ENCODE measurements around the gene C3orf33. TPM values are rescaled to one million over a fixed set of nuclear protein-coding genes. Genes with fewer than 3 reads are reported as not detected.

The C3orf33 gene
- total RNA-seq, 3 donors from 2014 or later (not counting 1 experiment from before 2014, with no cell fraction given): 0.88 to 2.5 (median 1.2) TPM

- peak in 1 of 2 donors; percentile 9 for DNase-seq
- H3K4me3 Mint-ChIP-seq: no peak overlapping the region
- intact Hi-C loops (cut with micrococcal nuclease): no loop called here
- no peaks in the 10 kb centered on the region for H3K4me1 ChIP-seq (ENCODE audit: control insufficient read depth, insufficient read depth, low read length)
- H3K9me3 Mint-ChIP-seq: peaks cover 2 to 4% of the 10 kb centered on the region in 2 donors
- TF ChIP-seq, protein P1, sequence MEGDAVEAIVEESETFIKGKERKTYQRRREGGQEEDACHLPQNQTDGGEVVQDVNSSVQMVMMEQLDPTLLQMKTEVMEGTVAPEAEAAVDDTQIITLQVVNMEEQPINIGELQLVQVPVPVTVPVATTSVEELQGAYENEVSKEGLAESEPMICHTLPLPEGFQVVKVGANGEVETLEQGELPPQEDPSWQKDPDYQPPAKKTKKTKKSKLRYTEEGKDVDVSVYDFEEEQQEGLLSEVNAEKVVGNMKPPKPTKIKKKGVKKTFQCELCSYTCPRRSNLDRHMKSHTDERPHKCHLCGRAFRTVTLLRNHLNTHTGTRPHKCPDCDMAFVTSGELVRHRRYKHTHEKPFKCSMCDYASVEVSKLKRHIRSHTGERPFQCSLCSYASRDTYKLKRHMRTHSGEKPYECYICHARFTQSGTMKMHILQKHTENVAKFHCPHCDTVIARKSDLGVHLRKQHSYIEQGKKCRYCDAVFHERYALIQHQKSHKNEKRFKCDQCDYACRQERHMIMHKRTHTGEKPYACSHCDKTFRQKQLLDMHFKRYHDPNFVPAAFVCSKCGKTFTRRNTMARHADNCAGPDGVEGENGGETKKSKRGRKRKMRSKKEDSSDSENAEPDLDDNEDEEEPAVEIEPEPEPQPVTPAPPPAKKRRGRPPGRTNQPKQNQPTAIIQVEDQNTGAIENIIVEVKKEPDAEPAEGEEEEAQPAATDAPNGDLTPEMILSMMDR (IDR thresholded peaks at IDR 0.05): no peak
- H3K4me1 Mint-ChIP-seq: peaks cover 0 to 5% of the 10 kb centered on the region in 2 donors
- no peaks in the 10 kb centered on the region for H3K27me3 Mint-ChIP-seq (ENCODE audit: low read depth in 2 of 2)
- no peak overlapping the region for H3K4me3 ChIP-seq (ENCODE audit: low read length)
- H3K27ac ChIP-seq (ENCODE audit: low read length): no peak overlapping the region
- H3K27me3 ChIP-seq (ENCODE audit: control insufficient read depth, insufficient read depth, low read length): no peaks in the 10 kb centered on the region
- no peak for ATAC-seq
- H3K36me3 Mint-ChIP-seq: peaks cover 9% of the 10 kb centered on the region
- no peaks in the 10 kb centered on the region for H3K36me3 ChIP-seq (ENCODE audit: control insufficient read depth, insufficient read depth, low read length)
- H3K9me3 ChIP-seq (ENCODE audit: control insufficient read depth, insufficient read depth, low read length): peaks cover 3% of the 10 kb centered on the region
- H3K27ac Mint-ChIP-seq: no peak overlapping the region
Measured at GRCh38 chr3:155785662-155786295, 20.3 kb downstream of the C3orf33 start.

DNA sequence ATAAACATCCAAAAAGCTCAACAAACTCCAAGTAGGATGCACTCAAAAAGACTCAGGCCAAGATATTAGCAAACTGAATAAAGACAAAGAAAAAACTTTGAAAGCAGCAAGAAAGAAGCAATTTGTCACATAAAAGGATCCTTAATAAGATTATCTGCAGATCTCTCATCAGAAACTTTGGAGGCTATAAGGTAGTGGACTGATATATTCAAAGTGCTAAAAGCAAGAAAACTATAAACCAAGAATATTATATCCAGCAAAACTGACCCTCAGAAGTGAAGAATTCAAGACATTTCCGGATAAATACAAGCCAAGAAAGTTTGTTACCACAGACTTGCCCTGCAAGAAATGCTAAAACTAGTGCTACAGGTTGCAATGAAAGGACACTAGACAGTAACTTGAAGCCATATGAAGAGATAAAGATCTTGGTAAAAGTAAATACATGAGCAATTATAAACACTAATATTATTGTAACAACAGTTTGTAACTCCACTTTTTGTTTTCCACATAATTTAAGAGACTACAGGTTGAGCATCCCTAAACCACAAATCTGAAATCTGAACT lies 23.6 kb downstream of the C3orf33 start:
- no peak for ATAC-seq
- no peak overlapping the region for H3K4me3 Mint-ChIP-seq

GRCh38 chr3:155780291-155780690 lies 25.8 kb downstream of the C3orf33 start:
- intact Hi-C loops (cut with micrococcal nuclease): no loop called here

More for the DNA sequence above, 23.6 kb downstream of the C3orf33 start:
- intact Hi-C loops (cut with micrococcal nuclease): no loop called here
- TF ChIP-seq, protein P1 (IDR thresholded peaks at IDR 0.05): no peak
- H3K4me3 ChIP-seq (ENCODE audit: low read length): no peak overlapping the region
- H3K4me1 ChIP-seq (ENCODE audit: control insufficient read depth, insufficient read depth, low read length): no peaks in the 10 kb centered on the region
- peaks cover 3% of the 10 kb centered on the region for H3K9me3 ChIP-seq (ENCODE audit: control insufficient read depth, insufficient read depth, low read length)
- peaks cover 2 to 4% of the 10 kb centered on the region in 2 donors for H3K9me3 Mint-ChIP-seq
- no peak for DNase-seq
- H3K27ac ChIP-seq (ENCODE audit: low read length): no peak overlapping the region
- H3K4me1 Mint-ChIP-seq: peaks cover 0 to 5% of the 10 kb centered on the region in 2 donors
- no peaks in the 10 kb centered on the region for H3K27me3 Mint-ChIP-seq (ENCODE audit: low read depth in 2 of 2)
- H3K27me3 ChIP-seq (ENCODE audit: control insufficient read depth, insufficient read depth, low read length): no peaks in the 10 kb centered on the region
- H3K27ac Mint-ChIP-seq: no peak overlapping the region
- H3K36me3 Mint-ChIP-seq: peaks cover 9% of the 10 kb centered on the region
- H3K36me3 ChIP-seq (ENCODE audit: control insufficient read depth, insufficient read depth, low read length): no peaks in the 10 kb centered on the region
- 100% methylated on average over 1 of the region's 1 CpG for WGBS (ENCODE audit: insufficient coverage)

More at GRCh38 chr3:155780291-155780690, 25.8 kb downstream of the C3orf33 start:
- no peaks in the 10 kb centered on the region for H3K4me1 ChIP-seq (ENCODE audit: control insufficient read depth, insufficient read depth, low read length)
- Mint-ChIP-seq H3K36me3 (peaks cover 9% of the 10 kb centered on the region), H3K4me3 (no peak overlapping the region), H3K9me3 (peaks cover 2 to 4% of the 10 kb centered on the region in 2 donors), H3K27me3 (ENCODE audit: low read depth in 2 of 2) (no peaks in the 10 kb centered on the region), H3K4me1 (no peaks in the 10 kb centered on the region), H3K27ac (no peak overlapping the region)
- ATAC-seq (no peak), DNase-seq (no peak)
- no peak overlapping the region for H3K4me3 ChIP-seq (ENCODE audit: low read length)
- H3K9me3 ChIP-seq (ENCODE audit: control insufficient read depth, insufficient read depth, low read length): peaks cover 3% of the 10 kb centered on the region
- H3K36me3 ChIP-seq (ENCODE audit: control insufficient read depth, insufficient read depth, low read length): no peaks in the 10 kb centered on the region
- no peaks in the 10 kb centered on the region for H3K27me3 ChIP-seq (ENCODE audit: control insufficient read depth, insufficient read depth, low read length)
- H3K27ac ChIP-seq (ENCODE audit: low read length): no peak overlapping the region
- TF ChIP-seq, protein P1 (IDR thresholded peaks at IDR 0.05): no peak
